GM19193 (cell line): ENCODE results near the gene TRIM45.

Experiments used
- POLR2A ChIP-seq: IDR thresholded peaks from 4 replicates; pipeline ENCODE4 v1.6.1; 2011; ENCODE audit not compliant: insufficient read depth, insufficient read length; ENCODE audit errors: extremely low read depth

The TRIM45 gene

GRCh38 chr1:117121589-117122329, at the start of gene TRIM45:
Gene TRIM45 (minus strand): TSS chr1:117121749. CDS start chr1:117121201, 548 bp downstream.
- TF ChIP-seq POLR2A: no peak

- no peak for TF ChIP-seq POLR2A
Measured at GRCh38 chr1:117169871-117170596, 48.5 kb upstream of the TRIM45 start.

GRCh38 chr1:117167402-117167801, 45.9 kb upstream of the TRIM45 start:
- TF ChIP-seq POLR2A: no peak

- no peak for TF ChIP-seq POLR2A
Measured at GRCh38 chr1:117166076-117166475, 44.5 kb upstream of the TRIM45 start.

GRCh38 chr1:117164209-117164608, 42.7 kb upstream of the TRIM45 start:
- TF ChIP-seq POLR2A: no peak

- TF ChIP-seq POLR2A: no peak
Measured at GRCh38 chr1:117162816-117163215, 41.3 kb upstream of the TRIM45 start.

GRCh38 chr1:117161887-117162286, 40.3 kb upstream of the TRIM45 start:
- TF ChIP-seq POLR2A: no peak

GRCh38 chr1:117150316-117150715, 28.8 kb upstream of the TRIM45 start:
- no peak for TF ChIP-seq POLR2A

- TF ChIP-seq POLR2A: no peak
Measured at GRCh38 chr1:117147856-117148588, 26.5 kb upstream of the TRIM45 start.

GRCh38 chr1:117147341-117147831, 25.8 kb upstream of the TRIM45 start:
- no peak for TF ChIP-seq POLR2A

- TF ChIP-seq POLR2A: no peak
Measured at GRCh38 chr1:117146575-117147340, 25.2 kb upstream of the TRIM45 start.

- no peak for TF ChIP-seq POLR2A
Measured at GRCh38 chr1:117146072-117146471, 24.5 kb upstream of the TRIM45 start.

- no peak for TF ChIP-seq POLR2A
Measured at GRCh38 chr1:117143871-117144270, 22.3 kb upstream of the TRIM45 start.

- no peak for TF ChIP-seq POLR2A
Measured at GRCh38 chr1:117143172-117143571, 21.6 kb upstream of the TRIM45 start.

- TF ChIP-seq POLR2A: no peak
Measured at GRCh38 chr1:117142200-117142599, 20.7 kb upstream of the TRIM45 start.

- TF ChIP-seq POLR2A: no peak
Measured at GRCh38 chr1:117138561-117138960, 17.0 kb upstream of the TRIM45 start.

GRCh38 chr1:117138106-117138505, 16.6 kb upstream of the TRIM45 start:
- TF ChIP-seq POLR2A: no peak
